NB4 (cell line): ENCODE data around the gene CDK14.

Source experiments
- MAX ChIP-seq: IDR thresholded peaks from 2 replicates; pipeline ENCODE4 v1.6.1; 2011; ENCODE audit warnings: low read depth, low read length
- MYC ChIP-seq: IDR thresholded peaks from 2 replicates; pipeline ENCODE4 v1.6.1; 2011; ENCODE audit warnings: low read depth, low read length

GRCh38 chr7:91250706-91251105, 654.6 kb downstream of the CDK14 start:
- TF ChIP-seq MAX (no peak), MYC (no peak)
